ENCODE measurements around the gene ITPR1.

Gene ITPR1

DNA sequence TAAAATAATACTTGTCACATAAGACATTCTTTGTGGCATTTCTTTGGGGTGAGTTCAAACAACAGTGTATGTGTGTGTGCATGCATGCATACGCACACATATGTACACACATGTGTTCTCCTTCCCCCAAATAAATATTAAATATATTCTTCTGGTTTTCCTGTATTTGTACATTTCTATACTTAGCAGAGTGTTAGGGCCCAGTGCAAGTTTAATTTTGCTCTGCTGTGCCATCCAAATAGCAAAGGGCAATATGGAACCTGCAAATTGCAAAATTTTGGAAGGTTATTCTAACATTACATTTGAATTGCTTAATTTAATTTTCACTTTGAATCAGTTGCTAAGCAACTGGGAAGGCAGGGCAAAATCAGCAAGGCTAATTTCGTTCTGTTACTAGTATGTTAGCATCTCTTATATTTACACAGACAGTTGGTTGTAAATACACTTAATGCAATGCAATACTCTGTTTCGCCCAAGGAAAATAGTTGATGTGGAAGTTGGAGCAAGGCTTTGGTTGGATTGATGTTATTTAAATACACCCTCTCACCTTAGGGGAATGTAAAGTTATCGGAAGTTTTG lies 130.4 kb downstream of the ITPR1 start:
- in situ Hi-C loops (cut with HindIII; ENCODE audit: low sequenced_read_pairs), result no loop called here
- H3K4me3 ChIP-seq (ENCODE audit: low read depth, low read length), result no peak overlapping the region
- no peak for TF ChIP-seq CTCF (IDR thresholded peaks at IDR 0.05; ENCODE audit: low read depth, low read length, missing control alignments)
- DNase-seq (ENCODE audit: low read depth), result no peak

- in situ Hi-C loops (cut with HindIII; ENCODE audit: low sequenced_read_pairs), result no loop called here
- no peak for TF ChIP-seq CTCF (IDR thresholded peaks at IDR 0.05; ENCODE audit: low read depth, low read length, missing control alignments)
- no peak for DNase-seq (ENCODE audit: low read depth)
- H3K4me3 ChIP-seq (ENCODE audit: low read depth, low read length), result no peak overlapping the region
Observed at GRCh38 chr3:4627651-4628375, 134.7 kb downstream of the ITPR1 start.

- in situ Hi-C loops (cut with HindIII; ENCODE audit: low sequenced_read_pairs), result no loop called here
- no peak for TF ChIP-seq CTCF (IDR thresholded peaks at IDR 0.05; ENCODE audit: low read depth, low read length, missing control alignments)
- no peak overlapping the region for H3K4me3 ChIP-seq (ENCODE audit: low read depth, low read length)
- no peak for DNase-seq (ENCODE audit: low read depth)
Observed at GRCh38 chr3:4629095-4630007, 136.2 kb downstream of the ITPR1 start.

- in situ Hi-C loops (cut with HindIII; ENCODE audit: low sequenced_read_pairs), result no loop called here
- DNase-seq (ENCODE audit: low read depth), result peak; percentile 45
- TF ChIP-seq CTCF (IDR thresholded peaks at IDR 0.05; ENCODE audit: low read depth, low read length, missing control alignments), result peak; percentile 85
- H3K4me3 ChIP-seq (ENCODE audit: low read depth, low read length), result no peak overlapping the region
Observed at GRCh38 chr3:4633078-4634004, 140.2 kb downstream of the ITPR1 start.

GRCh38 chr3:4634894-4635293 lies 141.7 kb downstream of the ITPR1 start:
- H3K4me3 ChIP-seq (ENCODE audit: low read depth, low read length), result no peak overlapping the region
- in situ Hi-C loops (cut with HindIII; ENCODE audit: low sequenced_read_pairs), result no loop called here
- no peak for TF ChIP-seq CTCF (IDR thresholded peaks at IDR 0.05; ENCODE audit: low read depth, low read length, missing control alignments)
- no peak for DNase-seq (ENCODE audit: low read depth)

DNA sequence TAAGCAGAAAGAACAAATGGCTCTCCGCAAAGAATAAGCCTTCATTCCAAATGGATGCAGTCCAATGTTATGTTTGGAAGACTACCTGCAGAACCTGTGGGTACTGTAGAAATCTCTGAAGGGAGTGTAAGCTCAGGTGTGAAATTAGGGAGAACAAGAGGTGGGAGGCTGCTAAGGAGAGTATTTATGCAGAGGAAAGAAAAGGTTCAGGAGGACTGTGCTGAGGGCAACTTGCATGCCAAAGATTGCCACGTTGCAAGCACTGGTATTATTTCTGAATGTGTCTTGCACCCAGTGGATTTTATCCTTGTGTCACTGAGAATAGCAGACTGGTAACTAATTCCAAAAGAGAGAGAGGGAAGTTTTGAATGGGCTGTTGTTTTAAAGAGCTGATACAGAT lies 144.1 kb downstream of the ITPR1 start:
- TF ChIP-seq CTCF (IDR thresholded peaks at IDR 0.05; ENCODE audit: low read depth, low read length, missing control alignments), result no peak
- H3K4me3 ChIP-seq (ENCODE audit: low read depth, low read length), result no peak overlapping the region
- DNase-seq (ENCODE audit: low read depth), result no peak
- in situ Hi-C loops (cut with HindIII; ENCODE audit: low sequenced_read_pairs), result no loop called here

All from astrocyte of the cerebellum (primary cell).